ENCODE results near the gene CDADC1. TPM values are rescaled to one million over a fixed set of nuclear protein-coding genes. Genes with fewer than 3 reads are reported as not detected.

The CDADC1 gene
- polyA plus RNA-seq, 1 donor from 2014 or later, result 11.6 TPM

- Histone ChIP-seq H3K36me3 (ENCODE audit: insufficient read depth, low read length) (no peaks in the 10 kb centered on the region), H3F3A (ENCODE audit: insufficient read depth, low read length, poor library complexity, severe bottlenecking) (no peaks in the 10 kb centered on the region), H3K4me2 (ENCODE audit: low read length) (no peak overlapping the region), H3K9me3 (ENCODE audit: low read length) (no peaks in the 10 kb centered on the region), H3K9me2 (ENCODE audit: insufficient read depth, low read length) (no peaks in the 10 kb centered on the region), H3K9ac (ENCODE audit: low read length) (no peak overlapping the region), H2AFZ (ENCODE audit: low read depth, low read length) (no peak overlapping the region), H3K27ac (ENCODE audit: low read length) (no peak overlapping the region), H3K79me2 (replicated peaks; ENCODE audit: insufficient read depth, low read length) (no peaks in the 10 kb centered on the region), H3K27me3 (ENCODE audit: insufficient read depth, low read depth, low read length) (no peaks in the 10 kb centered on the region), H3K4me3 (ENCODE audit: low read length) (no peak overlapping the region), H4K20me1 (ENCODE audit: insufficient read depth) (no peaks in the 10 kb centered on the region)
- no peak for TF ChIP-seq EP300 (conservative IDR thresholded peaks at IDR 0.05; ENCODE audit: poor library complexity, severe bottlenecking)
- TF ChIP-seq EZH2 (IDR thresholded peaks at IDR 0.05; ENCODE audit: borderline replicate concordance, insufficient read depth, low read length, poor library complexity, severe bottlenecking), result no peak
These were observed 73.2 kb downstream of the CDADC1 start for GRCh38 chr13:49320975-49321374.

GRCh38 chr13:49322702-49323101 lies 75.0 kb downstream of the CDADC1 start:
- Histone ChIP-seq H4K20me1 (ENCODE audit: insufficient read depth) (no peaks in the 10 kb centered on the region), H2AFZ (ENCODE audit: low read depth, low read length) (no peak overlapping the region), H3K9me2 (ENCODE audit: insufficient read depth, low read length) (no peaks in the 10 kb centered on the region), H3K9ac (ENCODE audit: low read length) (no peak overlapping the region), H3K4me2 (ENCODE audit: low read length) (no peak overlapping the region), H3K27ac (ENCODE audit: low read length) (no peak overlapping the region), H3K79me2 (replicated peaks; ENCODE audit: insufficient read depth, low read length) (no peaks in the 10 kb centered on the region), H3F3A (ENCODE audit: insufficient read depth, low read length, poor library complexity, severe bottlenecking) (no peaks in the 10 kb centered on the region), H3K9me3 (ENCODE audit: low read length) (no peaks in the 10 kb centered on the region), H3K4me3 (ENCODE audit: low read length) (no peak overlapping the region), H3K36me3 (ENCODE audit: insufficient read depth, low read length) (no peaks in the 10 kb centered on the region), H3K27me3 (ENCODE audit: insufficient read depth, low read depth, low read length) (no peaks in the 10 kb centered on the region)
- TF ChIP-seq, protein P1, sequence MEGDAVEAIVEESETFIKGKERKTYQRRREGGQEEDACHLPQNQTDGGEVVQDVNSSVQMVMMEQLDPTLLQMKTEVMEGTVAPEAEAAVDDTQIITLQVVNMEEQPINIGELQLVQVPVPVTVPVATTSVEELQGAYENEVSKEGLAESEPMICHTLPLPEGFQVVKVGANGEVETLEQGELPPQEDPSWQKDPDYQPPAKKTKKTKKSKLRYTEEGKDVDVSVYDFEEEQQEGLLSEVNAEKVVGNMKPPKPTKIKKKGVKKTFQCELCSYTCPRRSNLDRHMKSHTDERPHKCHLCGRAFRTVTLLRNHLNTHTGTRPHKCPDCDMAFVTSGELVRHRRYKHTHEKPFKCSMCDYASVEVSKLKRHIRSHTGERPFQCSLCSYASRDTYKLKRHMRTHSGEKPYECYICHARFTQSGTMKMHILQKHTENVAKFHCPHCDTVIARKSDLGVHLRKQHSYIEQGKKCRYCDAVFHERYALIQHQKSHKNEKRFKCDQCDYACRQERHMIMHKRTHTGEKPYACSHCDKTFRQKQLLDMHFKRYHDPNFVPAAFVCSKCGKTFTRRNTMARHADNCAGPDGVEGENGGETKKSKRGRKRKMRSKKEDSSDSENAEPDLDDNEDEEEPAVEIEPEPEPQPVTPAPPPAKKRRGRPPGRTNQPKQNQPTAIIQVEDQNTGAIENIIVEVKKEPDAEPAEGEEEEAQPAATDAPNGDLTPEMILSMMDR (IDR thresholded peaks at IDR 0.05; ENCODE audit: poor library complexity, severe bottlenecking), result no peak
- TF ChIP-seq MXI1 (conservative IDR thresholded peaks at IDR 0.05; ENCODE audit: poor library complexity, severe bottlenecking) (no peak), POLR2AphosphoS5 (IDR thresholded peaks at IDR 0.05) (no peak), EP300 (conservative IDR thresholded peaks at IDR 0.05; ENCODE audit: poor library complexity, severe bottlenecking) (no peak), RAD21 (conservative IDR thresholded peaks at IDR 0.05) (no peak), TAF1 (IDR thresholded peaks at IDR 0.05; ENCODE audit: low read depth) (no peak), SMC3 (conservative IDR thresholded peaks at IDR 0.05; ENCODE audit: poor library complexity) (no peak), EZH2 (IDR thresholded peaks at IDR 0.05; ENCODE audit: borderline replicate concordance, insufficient read depth, low read length, poor library complexity, severe bottlenecking) (no peak)
- TF ChIP-seq, protein P2, sequence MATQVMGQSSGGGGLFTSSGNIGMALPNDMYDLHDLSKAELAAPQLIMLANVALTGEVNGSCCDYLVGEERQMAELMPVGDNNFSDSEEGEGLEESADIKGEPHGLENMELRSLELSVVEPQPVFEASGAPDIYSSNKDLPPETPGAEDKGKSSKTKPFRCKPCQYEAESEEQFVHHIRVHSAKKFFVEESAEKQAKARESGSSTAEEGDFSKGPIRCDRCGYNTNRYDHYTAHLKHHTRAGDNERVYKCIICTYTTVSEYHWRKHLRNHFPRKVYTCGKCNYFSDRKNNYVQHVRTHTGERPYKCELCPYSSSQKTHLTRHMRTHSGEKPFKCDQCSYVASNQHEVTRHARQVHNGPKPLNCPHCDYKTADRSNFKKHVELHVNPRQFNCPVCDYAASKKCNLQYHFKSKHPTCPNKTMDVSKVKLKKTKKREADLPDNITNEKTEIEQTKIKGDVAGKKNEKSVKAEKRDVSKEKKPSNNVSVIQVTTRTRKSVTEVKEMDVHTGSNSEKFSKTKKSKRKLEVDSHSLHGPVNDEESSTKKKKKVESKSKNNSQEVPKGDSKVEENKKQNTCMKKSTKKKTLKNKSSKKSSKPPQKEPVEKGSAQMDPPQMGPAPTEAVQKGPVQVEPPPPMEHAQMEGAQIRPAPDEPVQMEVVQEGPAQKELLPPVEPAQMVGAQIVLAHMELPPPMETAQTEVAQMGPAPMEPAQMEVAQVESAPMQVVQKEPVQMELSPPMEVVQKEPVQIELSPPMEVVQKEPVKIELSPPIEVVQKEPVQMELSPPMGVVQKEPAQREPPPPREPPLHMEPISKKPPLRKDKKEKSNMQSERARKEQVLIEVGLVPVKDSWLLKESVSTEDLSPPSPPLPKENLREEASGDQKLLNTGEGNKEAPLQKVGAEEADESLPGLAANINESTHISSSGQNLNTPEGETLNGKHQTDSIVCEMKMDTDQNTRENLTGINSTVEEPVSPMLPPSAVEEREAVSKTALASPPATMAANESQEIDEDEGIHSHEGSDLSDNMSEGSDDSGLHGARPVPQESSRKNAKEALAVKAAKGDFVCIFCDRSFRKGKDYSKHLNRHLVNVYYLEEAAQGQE (IDR thresholded peaks at IDR 0.05; ENCODE audit: borderline replicate concordance), result no peak

DNA sequence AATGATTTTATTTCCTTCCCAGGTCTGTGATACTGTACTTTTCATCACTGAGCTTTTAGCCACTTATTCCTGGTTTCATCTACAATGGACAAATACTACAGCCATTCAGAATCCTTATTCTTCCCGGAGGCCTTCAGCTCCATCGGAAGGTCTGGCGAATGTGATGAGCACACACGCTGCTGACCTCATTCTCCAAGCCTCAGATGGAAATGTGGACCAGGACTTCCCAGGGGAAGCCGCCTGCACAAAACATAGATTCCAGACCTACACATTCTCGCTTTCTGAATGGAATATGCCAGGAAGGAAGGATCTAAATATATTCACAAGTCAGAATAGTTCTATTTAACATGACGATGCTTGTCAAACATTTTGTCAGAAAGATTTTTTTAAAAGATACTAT lies 75.6 kb downstream of the CDADC1 start:
- peaks cover under 1% of the 10 kb centered on the region for H4K20me1 ChIP-seq (ENCODE audit: insufficient read depth)
- TF ChIP-seq TAF1 (IDR thresholded peaks at IDR 0.05; ENCODE audit: low read depth) (no peak), RAD21 (conservative IDR thresholded peaks at IDR 0.05) (no peak), EZH2 (IDR thresholded peaks at IDR 0.05; ENCODE audit: borderline replicate concordance, insufficient read depth, low read length, poor library complexity, severe bottlenecking) (no peak), EP300 (conservative IDR thresholded peaks at IDR 0.05; ENCODE audit: poor library complexity, severe bottlenecking) (no peak), POLR2AphosphoS5 (IDR thresholded peaks at IDR 0.05) (no peak), MXI1 (conservative IDR thresholded peaks at IDR 0.05; ENCODE audit: poor library complexity, severe bottlenecking) (no peak), SMC3 (conservative IDR thresholded peaks at IDR 0.05; ENCODE audit: poor library complexity) (no peak)
- TF ChIP-seq, protein P2 (IDR thresholded peaks at IDR 0.05; ENCODE audit: borderline replicate concordance), result no peak
- TF ChIP-seq, protein P1 (IDR thresholded peaks at IDR 0.05; ENCODE audit: poor library complexity, severe bottlenecking), result no peak
- no peaks in the 10 kb centered on the region for H3K27me3 ChIP-seq (ENCODE audit: insufficient read depth, low read depth, low read length)
- no peaks in the 10 kb centered on the region for H3K9me2 ChIP-seq (ENCODE audit: insufficient read depth, low read length)
- no peak overlapping the region for H3K9ac ChIP-seq (ENCODE audit: low read length)
- no peaks in the 10 kb centered on the region for H3K79me2 ChIP-seq (replicated peaks; ENCODE audit: insufficient read depth, low read length)
- H3F3A ChIP-seq (ENCODE audit: insufficient read depth, low read length, poor library complexity, severe bottlenecking), result no peaks in the 10 kb centered on the region
- H3K27ac ChIP-seq (ENCODE audit: low read length), result no peak overlapping the region
- no peak overlapping the region for H3K4me2 ChIP-seq (ENCODE audit: low read length)
- H3K9me3 ChIP-seq (ENCODE audit: low read length), result no peaks in the 10 kb centered on the region
- no peaks in the 10 kb centered on the region for H3K36me3 ChIP-seq (ENCODE audit: insufficient read depth, low read length)
- no peak overlapping the region for H2AFZ ChIP-seq (ENCODE audit: low read depth, low read length)
- H3K4me3 ChIP-seq (ENCODE audit: low read length), result no peak overlapping the region

All from neural cell (in vitro differentiated cells).